ENCODE data around the gene POLR3H.

DNA sequence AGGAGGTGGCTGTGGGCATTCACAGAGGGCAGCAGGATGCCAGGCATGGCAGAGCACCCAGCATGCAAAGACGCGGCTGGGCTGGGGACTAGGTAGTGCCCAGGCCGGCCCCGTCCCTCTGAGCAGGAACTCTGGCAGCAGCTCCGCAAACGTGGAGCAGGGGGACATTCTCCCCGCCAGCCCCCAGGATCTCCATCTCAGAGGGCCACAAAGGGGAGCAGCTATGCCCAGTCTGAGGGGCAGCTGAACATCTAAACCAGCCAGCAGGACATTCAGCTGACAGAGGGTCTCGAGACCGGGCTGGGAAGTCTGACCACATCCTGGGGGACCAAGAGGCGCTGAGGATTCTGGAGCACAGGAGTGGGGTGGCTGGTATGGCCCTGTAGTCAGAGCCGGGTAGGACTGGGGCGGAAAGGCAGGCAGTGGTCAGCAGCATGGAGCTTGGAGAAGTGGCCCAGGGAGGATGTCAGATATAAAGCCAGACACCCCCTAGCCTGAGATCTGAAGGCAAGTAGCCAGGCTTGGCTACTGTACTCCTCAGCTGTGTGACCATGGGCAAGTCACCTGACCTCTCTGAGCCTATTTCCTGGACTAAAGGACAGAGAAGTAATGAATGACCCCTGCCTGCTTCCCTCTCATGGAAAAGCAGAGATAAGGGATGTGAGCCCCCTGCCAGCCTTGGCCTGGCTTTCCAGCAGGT lies 35.2 kb upstream of the POLR3H start:
- TF ChIP-seq, protein P1, sequence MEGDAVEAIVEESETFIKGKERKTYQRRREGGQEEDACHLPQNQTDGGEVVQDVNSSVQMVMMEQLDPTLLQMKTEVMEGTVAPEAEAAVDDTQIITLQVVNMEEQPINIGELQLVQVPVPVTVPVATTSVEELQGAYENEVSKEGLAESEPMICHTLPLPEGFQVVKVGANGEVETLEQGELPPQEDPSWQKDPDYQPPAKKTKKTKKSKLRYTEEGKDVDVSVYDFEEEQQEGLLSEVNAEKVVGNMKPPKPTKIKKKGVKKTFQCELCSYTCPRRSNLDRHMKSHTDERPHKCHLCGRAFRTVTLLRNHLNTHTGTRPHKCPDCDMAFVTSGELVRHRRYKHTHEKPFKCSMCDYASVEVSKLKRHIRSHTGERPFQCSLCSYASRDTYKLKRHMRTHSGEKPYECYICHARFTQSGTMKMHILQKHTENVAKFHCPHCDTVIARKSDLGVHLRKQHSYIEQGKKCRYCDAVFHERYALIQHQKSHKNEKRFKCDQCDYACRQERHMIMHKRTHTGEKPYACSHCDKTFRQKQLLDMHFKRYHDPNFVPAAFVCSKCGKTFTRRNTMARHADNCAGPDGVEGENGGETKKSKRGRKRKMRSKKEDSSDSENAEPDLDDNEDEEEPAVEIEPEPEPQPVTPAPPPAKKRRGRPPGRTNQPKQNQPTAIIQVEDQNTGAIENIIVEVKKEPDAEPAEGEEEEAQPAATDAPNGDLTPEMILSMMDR (IDR thresholded peaks at IDR 0.05) = no peak
- no peak for TF ChIP-seq POLR2A (IDR thresholded peaks at IDR 0.05)
- TF ChIP-seq POLR2AphosphoS5 (IDR thresholded peaks at IDR 0.05) = no peak
- no peak for TF ChIP-seq EP300 (IDR thresholded peaks at IDR 0.05; ENCODE audit: low read depth)
